ENCODE results near the gene UBQLN4. TPM values are rescaled to one million over a fixed set of nuclear protein-coding genes. Genes with fewer than 3 reads are reported as not detected.

Gene UBQLN4
- total and polyA plus RNA-seq, 2 of the 4 experiments (the other 2 are of a cell fraction) = 8.8 to 21.6 TPM

GRCh38 chr1:156012051-156012817 is 41.4 kb downstream of the UBQLN4 start:
- dilution Hi-C loops (cut with HindIII; ENCODE audit: low sequenced_read_pairs, unreplicated experiment) (no loop called here), intact Hi-C loops (cut with micrococcal nuclease) (no loop called here), in situ Hi-C loops (cut with MboI; ENCODE audit: low sequenced_read_pairs) (no loop called here)
- no peak overlapping the region for H2BK5ac ChIP-seq (ENCODE audit: low read depth, low read length, poor library complexity, severe bottlenecking)
- no peaks in the 10 kb centered on the region for H3K4me1 ChIP-seq (ENCODE audit: control insufficient read depth, insufficient read depth, low read length)
- H4K20me1 ChIP-seq (ENCODE audit: insufficient read depth, low read length) = peaks cover 8% of the 10 kb centered on the region
- no peak overlapping the region for H2BK15ac ChIP-seq (ENCODE audit: low read depth, low read length)
- H2AK5ac ChIP-seq (ENCODE audit: low read depth, low read length) = no peak overlapping the region
- H2AK9ac ChIP-seq (replicated peaks; ENCODE audit: low read depth, low read length, poor library complexity) = no peak overlapping the region
- no TSS peak for BruUV-seq (replicated peaks)
- no peaks in the 10 kb centered on the region for H3K27me3 ChIP-seq (ENCODE audit: control insufficient read depth, insufficient read depth, low read length)
- H3K23ac ChIP-seq (ENCODE audit: low read depth, low read length) = no peak overlapping the region
- H4K91ac ChIP-seq (ENCODE audit: insufficient read depth, low read depth, low read length) = no peak overlapping the region
- H3K4me3 ChIP-seq (ENCODE audit: insufficient read depth, low read depth, low read length) = no peak overlapping the region
- CTCF ChIA-PET = no interaction called here
- no peak overlapping the region for H4K8ac ChIP-seq (ENCODE audit: low read depth in 2 of 2, low read length in 2 of 2)
- H3K79me1 ChIP-seq (ENCODE audit: low read depth in 1 of 2, low read length in 2 of 2) = peaks cover 18 to 43% of the 10 kb centered on the region in 2 experiments
- no peak overlapping the region for H3K18ac ChIP-seq (ENCODE audit: low read depth, low read length)
- no peak for TF ChIP-seq POLR2A (IDR thresholded peaks at IDR 0.05; ENCODE audit: low read depth, low read length)
- TF ChIP-seq RFX5 (IDR thresholded peaks at IDR 0.05; ENCODE audit: low read depth, low read length) = no peak
- no peak for TF ChIP-seq CEBPB (IDR thresholded peaks at IDR 0.05; ENCODE audit: low read depth, low read length)
- TF ChIP-seq MXI1 (IDR thresholded peaks at IDR 0.05; ENCODE audit: borderline replicate concordance, low read depth, low read length) = no peak
- no peak for TF ChIP-seq USF2 (IDR thresholded peaks at IDR 0.05; ENCODE audit: low read depth, low read length)
- no peak for TF ChIP-seq NFE2L2 (IDR thresholded peaks at IDR 0.05; ENCODE audit: low read depth, low read length)
- TF ChIP-seq, protein P1, sequence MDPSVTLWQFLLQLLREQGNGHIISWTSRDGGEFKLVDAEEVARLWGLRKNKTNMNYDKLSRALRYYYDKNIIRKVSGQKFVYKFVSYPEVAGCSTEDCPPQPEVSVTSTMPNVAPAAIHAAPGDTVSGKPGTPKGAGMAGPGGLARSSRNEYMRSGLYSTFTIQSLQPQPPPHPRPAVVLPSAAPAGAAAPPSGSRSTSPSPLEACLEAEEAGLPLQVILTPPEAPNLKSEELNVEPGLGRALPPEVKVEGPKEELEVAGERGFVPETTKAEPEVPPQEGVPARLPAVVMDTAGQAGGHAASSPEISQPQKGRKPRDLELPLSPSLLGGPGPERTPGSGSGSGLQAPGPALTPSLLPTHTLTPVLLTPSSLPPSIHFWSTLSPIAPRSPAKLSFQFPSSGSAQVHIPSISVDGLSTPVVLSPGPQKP (IDR thresholded peaks at IDR 0.05; ENCODE audit: borderline replicate concordance, low read depth, low read length) = no peak
- no peak for TF ChIP-seq FOS (IDR thresholded peaks at IDR 0.05; ENCODE audit: low read depth, low read length)
- no peak for TF ChIP-seq MAZ (IDR thresholded peaks at IDR 0.05; ENCODE audit: borderline replicate concordance, low read depth, low read length)
- TF ChIP-seq SMC3 (IDR thresholded peaks at IDR 0.05; ENCODE audit: low read depth, low read length) = no peak
- no peak overlapping the region for H3K56ac ChIP-seq (ENCODE audit: extremely low read depth, insufficient read depth, low read length)
- POLR2A ChIA-PET (ENCODE audit: unreplicated experiment) = no interaction called here
- no peak overlapping the region for H2BK120ac ChIP-seq (ENCODE audit: low read depth, low read length)
- no peaks in the 10 kb centered on the region for H3K9me3 ChIP-seq (ENCODE audit: control insufficient read depth, insufficient read depth, low read length)
- no peak overlapping the region for H3K27ac ChIP-seq (ENCODE audit: insufficient read depth, low read length)
- ATAC-seq (ENCODE audit: low read depth) (no peak), DNase-seq (no peak)
- peaks cover 56% of the 10 kb centered on the region for H3K36me3 ChIP-seq (ENCODE audit: control insufficient read depth, insufficient read depth, low read length)
- H3K4me2 ChIP-seq (ENCODE audit: low read depth, low read length) = no peak overlapping the region
- no peak overlapping the region for H3K9ac ChIP-seq (ENCODE audit: low read depth, low read length)
- H3K4ac ChIP-seq (ENCODE audit: low read depth, low read length) = no peak overlapping the region
- no peak overlapping the region for H3K14ac ChIP-seq (replicated peaks; ENCODE audit: low read depth, low read length)
- no peaks in the 10 kb centered on the region for H3K9me1 ChIP-seq (ENCODE audit: insufficient read depth, low read length)
- no peak overlapping the region for H2BK20ac ChIP-seq (ENCODE audit: low read depth, low read length)
- WGBS, 2 experiments (ENCODE audit: extremely low coverage in 2 of 2, insufficient read length in 1 of 2) = no CpG with 5 or more reads among the region's 4 CpGs
- no peak overlapping the region for H2AFZ ChIP-seq (replicated peaks; ENCODE audit: low read length, poor library complexity)
- no peak overlapping the region for H4K5ac ChIP-seq (ENCODE audit: low read depth, low read length)
